ENCODE measurements around the gene EZH2.

DNA sequence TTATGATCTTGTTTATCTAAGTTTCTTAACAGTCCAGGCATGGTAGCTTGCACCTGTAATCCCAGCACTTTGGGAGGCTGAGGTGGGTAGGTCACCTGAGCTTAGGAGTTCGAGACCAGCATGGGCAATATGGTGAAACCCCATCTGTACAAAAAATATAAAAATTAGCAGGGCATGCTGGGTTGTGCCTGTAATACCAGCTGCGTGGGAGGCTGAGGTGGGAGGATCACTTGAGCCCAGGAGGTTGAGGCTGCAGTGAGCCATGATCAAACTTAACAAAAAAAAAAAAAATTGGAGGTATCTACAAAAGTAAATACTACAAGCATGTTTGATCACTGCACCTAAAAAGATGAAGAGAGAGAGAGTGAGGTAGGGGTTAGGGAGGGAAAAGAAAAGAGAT is 9.0 kb upstream of the EZH2 start:
- TF ChIP-seq CTCF (IDR thresholded peaks at IDR 0.05; ENCODE audit: insufficient read depth, low read depth, low read length) (no peak), EZH2 (IDR thresholded peaks at IDR 0.05; ENCODE audit: insufficient read depth, low read length) (no peak)

All from astrocyte (in vitro differentiated cells and primary cell).